COLO668 (cell line): ENCODE results near the gene AIP.

Experiments
- DNase-seq: peaks from one replicate; lab custom pipeline; 2025; ENCODE audit not compliant: unreplicated experiment; lab: John Stamatoyannopoulos, UW

Gene AIP

DNA sequence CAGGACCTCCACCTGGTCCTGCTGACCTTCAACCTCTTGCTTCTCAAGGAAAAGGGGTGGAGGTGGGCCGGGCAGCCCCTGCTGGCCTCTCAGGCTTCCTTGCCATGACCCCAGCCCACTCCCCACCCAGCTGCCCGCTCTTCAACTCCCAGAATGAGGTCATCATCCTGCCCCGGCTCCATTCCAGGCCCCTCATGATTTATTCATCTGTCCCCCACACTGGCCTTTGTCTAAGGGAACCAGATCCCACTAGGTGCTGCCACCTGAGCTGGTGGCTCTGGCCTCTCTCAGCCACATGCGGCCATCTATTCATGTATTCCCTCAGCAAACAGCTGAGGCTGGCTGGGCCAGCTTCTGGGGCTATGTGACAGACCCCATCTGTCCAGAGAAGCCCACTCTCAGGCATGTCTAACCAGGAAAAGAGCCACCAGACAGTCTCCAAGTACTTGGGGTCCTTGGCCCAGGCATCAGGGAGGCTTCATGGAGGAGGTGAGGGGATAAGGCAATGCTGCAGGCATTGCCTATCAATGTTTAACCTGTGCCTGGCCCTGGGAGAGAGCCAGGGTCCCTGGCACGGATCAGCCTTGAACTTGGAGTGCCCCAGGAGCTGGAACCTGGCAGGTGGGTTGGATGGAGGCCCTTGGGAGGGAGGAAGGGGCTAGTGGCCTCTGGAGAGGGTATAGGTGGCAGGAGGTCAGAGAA lies 42.6 kb downstream of the AIP start:
- DNase-seq: no peak

DNA sequence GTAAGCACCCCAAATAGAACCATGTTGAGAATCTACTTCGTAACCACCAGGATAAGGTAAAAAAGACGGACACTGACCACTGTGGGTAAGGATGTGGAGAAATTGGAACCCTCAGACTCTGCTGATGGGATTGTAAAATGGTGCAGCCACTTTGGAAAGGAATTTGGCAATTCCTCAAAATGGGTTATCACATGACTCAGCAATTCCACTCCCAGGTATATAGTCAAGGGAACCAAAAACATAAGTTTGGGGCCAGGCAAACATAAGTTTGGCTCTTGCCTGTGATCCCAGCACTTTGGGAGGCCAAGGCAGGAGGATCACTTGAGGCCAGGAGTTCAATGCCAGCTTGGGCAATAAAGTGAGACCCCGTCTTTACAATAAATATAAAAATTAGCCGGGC lies 45.5 kb downstream of the AIP start:
- no peak for DNase-seq

DNA sequence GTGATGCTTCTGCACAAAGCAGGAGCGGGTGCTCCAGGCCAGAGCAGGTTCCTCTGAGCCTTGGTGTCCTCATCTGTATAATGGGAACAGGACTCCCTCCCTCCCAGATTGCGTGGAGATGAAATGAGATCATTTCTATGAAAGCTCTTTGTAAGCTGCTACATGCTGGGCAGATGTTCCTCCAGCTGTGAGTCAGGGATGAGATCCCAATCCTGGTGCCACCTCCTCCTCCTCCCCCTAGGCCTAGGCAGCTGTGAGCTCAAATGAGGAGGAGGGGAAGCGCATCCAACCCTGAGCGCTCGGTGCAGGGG lies 47.4 kb downstream of the AIP start:
- no peak for DNase-seq

DNA sequence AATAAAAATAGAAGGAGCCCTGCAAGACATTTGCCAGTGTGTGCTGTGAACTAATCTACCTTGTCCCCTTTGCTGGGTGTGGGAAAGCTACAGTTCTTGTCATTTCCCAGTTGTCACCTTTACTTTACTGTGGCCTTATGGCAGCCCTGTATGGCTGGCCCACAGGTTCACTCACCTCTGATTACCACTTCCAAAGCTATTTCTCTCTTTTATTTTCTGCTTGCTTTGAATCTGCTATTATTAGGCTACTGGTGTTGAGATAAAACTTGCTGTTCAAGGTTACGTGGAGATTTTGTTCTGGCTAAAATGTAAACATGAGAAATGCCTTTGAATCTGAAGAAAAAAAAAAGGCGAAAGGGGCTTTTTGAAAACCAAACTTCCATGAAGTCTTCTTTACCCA lies 50.1 kb downstream of the AIP start:
- DNase-seq: no peak

DNA sequence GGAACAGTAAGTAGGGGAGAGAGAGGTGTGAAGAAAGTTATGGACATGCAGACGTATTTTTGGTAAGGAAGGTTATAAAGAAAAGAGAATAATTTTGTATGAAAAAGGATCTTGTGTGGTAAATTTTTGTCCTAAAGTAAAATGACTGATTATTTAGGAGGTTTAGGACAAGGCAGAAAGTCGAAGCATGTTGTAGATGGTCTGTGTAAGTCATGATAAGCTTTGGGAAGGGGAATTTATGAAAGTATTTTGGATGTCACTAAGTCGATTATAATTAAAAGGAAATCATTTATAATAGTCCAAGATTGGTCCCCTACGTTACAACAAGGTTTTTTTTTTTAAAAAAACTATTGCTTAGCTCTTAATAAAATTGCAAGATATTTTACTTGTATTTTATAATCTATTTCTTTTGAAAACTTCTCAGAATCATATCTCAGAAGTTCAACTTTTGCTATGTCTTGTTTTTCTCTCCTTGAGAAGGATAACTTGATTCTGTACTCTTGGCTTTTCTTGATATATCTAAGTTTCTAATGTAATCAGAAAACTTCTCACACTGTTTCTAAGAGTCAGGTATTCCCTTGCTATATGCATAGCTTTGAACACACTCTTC lies 51.3 kb downstream of the AIP start:
- no peak for DNase-seq

DNA sequence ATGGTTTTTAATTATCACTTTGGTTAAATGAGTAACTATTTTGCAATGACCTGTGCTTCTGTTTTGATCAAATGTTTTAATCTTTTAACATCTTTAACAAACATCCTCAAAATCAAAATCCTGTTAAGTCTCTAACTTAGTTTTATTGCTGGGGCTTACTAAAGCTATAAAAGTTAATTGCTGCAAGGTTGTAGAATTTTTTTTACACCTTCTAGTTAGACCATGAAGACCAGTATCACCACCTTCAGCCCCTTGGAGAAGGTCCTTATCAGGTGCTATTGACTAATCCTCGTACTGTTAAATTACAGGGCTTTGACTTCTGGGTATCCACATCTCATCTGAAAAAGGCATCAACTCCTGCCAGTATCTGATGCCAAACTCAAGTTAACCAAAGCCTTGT lies 52.7 kb downstream of the AIP start:
- no peak for DNase-seq

DNA sequence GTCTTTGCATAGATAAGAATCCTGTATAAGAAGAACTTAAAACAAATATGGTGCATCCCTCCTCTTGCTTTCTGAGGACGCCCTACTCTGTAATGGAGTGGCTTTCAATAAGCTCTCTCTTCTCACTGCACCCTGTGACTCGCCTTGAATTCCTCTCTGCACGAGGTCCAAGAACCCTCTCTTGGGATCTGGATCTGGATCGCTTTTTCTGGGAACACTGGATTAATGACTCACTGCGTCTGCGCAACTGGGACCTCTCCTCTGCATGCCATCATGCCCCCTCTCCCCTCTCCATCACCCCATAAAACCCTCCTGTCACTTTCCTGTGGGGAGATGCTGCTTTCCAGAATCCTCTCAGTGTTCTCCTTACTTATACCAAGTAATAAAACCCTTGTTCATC lies 55.5 kb downstream of the AIP start:
- DNase-seq: no peak

DNA sequence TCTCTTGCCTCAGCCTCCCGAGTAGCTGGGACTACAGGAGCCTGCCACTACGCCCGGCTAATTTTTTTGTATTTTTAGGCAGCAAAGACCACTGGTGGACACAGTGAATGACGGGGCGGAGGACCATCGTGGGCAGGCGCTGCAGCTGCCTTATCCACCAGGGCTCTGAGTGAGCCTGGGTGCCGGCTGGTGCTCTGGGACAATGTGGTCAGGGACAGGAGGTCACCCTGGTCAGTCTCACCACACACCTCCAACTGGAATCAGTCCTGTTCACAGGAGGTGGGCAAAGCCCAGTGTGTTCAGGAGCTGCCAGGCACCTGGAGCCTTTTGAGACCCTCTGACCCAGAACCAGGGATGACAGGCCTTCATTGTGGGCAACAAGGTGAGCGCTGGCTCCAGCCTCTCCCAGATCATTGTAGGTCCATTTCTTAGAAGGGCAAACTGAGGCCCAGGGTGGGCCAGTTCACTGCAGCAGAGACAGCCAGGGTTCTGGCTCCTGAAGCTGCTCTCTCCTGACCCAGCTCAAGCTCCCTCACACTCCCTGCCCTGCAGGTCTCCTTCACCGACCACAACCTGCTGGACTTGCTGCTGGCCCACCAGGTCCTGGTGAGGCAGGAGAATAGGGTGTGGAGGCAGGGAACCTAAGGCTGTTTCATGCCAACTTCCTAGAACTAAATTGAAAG lies 56.1 kb downstream of the AIP start:
- no peak for DNase-seq

DNA sequence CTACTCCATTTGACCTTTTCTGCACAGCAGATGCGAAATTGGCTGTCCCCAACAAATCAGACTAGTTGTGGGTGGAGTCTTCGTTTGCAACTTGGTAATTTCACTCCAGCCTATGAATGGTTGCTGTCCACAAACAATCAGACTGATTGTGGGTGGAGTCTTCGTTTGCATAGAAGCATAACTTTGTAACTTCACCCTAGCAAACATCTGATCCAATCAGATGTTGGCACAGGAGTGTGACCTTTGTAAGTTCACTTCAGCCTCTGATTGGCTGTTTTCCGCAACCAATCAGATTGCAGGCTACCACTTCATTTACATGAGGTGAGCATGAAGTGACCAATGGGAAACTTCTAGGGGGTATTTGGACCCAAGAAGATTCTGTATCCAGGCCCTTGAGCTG lies 56.7 kb downstream of the AIP start:
- no peak for DNase-seq
